H1 (cell line): Measurements from ENCODE around the gene DENND6B. TPM values are rescaled to one million over a fixed set of nuclear protein-coding genes. Genes with fewer than 3 reads are reported as not detected.

Experiments
- CBX8 ChIP-seq: fragments of 300-800, 300-1000 bp; sonication (generic); IDR thresholded peaks from 2 replicates; pipeline ENCODE4 v1.7.1; 2016; ENCODE audit warnings: low read depth, low read length, borderline replicate concordance
- CHD2 ChIP-seq: IDR thresholded peaks from 2 replicates; pipeline ENCODE4 v1.6.1; 2012; ENCODE audit warnings: low read length, improper control_type of control experiment
- CREB1 ChIP-seq: IDR thresholded peaks from 2 replicates; pipeline ENCODE4 v1.6.1; 2012; ENCODE audit warnings: inconsistent platforms
- CTBP2 ChIP-seq: IDR thresholded peaks from 2 replicates; pipeline ENCODE4 v1.7.0; 2011; ENCODE audit warnings: borderline replicate concordance, mild to moderate bottlenecking, moderate library complexity, mixed read lengths, low read length; ENCODE audit not compliant: insufficient read depth, insufficient read length
- EGR1 ChIP-seq: IDR thresholded peaks from 2 replicates; pipeline ENCODE4 v1.6.1; 2011; ENCODE audit warnings: low read depth, low read length, borderline replicate concordance
- HDAC6 ChIP-seq: IDR thresholded peaks from one replicate; pipeline ENCODE4 v1.7.1; 2012; ENCODE audit warnings: low read depth, mild to moderate bottlenecking, inconsistent platforms, low read length, moderate library complexity
- JUND ChIP-seq: IDR thresholded peaks from 2 replicates; pipeline ENCODE4 v1.6.1; 2011; ENCODE audit warnings: mild to moderate bottlenecking, improper control_type of control experiment, low read length
- KDM4A ChIP-seq: IDR thresholded peaks from one replicate; pipeline ENCODE4 v1.7.1; 2012; ENCODE audit warnings: low read depth, mild to moderate bottlenecking, moderate library complexity, low read length, inconsistent platforms; ENCODE audit not compliant: severe bottlenecking
- MAX ChIP-seq: IDR thresholded peaks from 2 replicates; pipeline ENCODE4 v1.6.1; 2012; ENCODE audit warnings: inconsistent platforms
- POLR2AphosphoS5 ChIP-seq: IDR thresholded peaks from 2 replicates; pipeline ENCODE4 v1.6.1; 2011; ENCODE audit warnings: low read depth, low read length
- RAD21 ChIP-seq, 2 experiments: IDR thresholded peaks in 1 of 2; conservative IDR thresholded peaks in 1 of 2; 2 replicates each; pipeline ENCODE4 v1.6.1; 2011; ENCODE audit warnings: low read depth in 2 of 2, low read length in 2 of 2, improper control_type of control experiment in 1 of 2, inconsistent platforms in 1 of 2, mild to moderate bottlenecking in 1 of 2, moderate library complexity in 1 of 2
- RFX5 ChIP-seq: IDR thresholded peaks from 2 replicates; pipeline ENCODE4 v1.6.1; 2011; ENCODE audit warnings: low read depth, low read length, improper control_type of control experiment, borderline replicate concordance
- RNF2 ChIP-seq: fragments of 200-900, 300-1000 bp; sonication (generic); IDR thresholded peaks from 2 replicates; pipeline ENCODE4 v1.7.1; 2016; ENCODE audit warnings: borderline replicate concordance, low read depth, mild to moderate bottlenecking, antibody characterized with exemption, low read length; ENCODE audit not compliant: poor library complexity, severe bottlenecking; ENCODE audit errors: missing control alignments
- SIN3A ChIP-seq, 2 experiments: IDR thresholded peaks in 1 of 2; conservative IDR thresholded peaks in 1 of 2; 2 replicates each; pipeline ENCODE4 v1.6.1; 2011 to 2012; ENCODE audit warnings: low read length in 2 of 2, improper control_type of control experiment in 1 of 2, low read depth in 1 of 2, mild to moderate bottlenecking in 1 of 2
- SIRT6 ChIP-seq: IDR thresholded peaks from one replicate; pipeline ENCODE4 v1.7.1; 2012; ENCODE audit warnings: low read length, inconsistent platforms
- TAF1 ChIP-seq: IDR thresholded peaks from 2 replicates; pipeline ENCODE4 v1.6.1; 2011; ENCODE audit warnings: mild to moderate bottlenecking, low read depth, low read length
- TAF7 ChIP-seq: optimal IDR thresholded peaks from 2 replicates; pipeline ENCODE3; 2011; ENCODE audit warnings: low read depth, mild to moderate bottlenecking, inconsistent platforms, low read length, moderate library complexity, borderline replicate concordance
- TCF12 ChIP-seq: IDR thresholded peaks from 2 replicates; pipeline ENCODE4 v1.6.1; 2011; ENCODE audit warnings: low read depth, mild to moderate bottlenecking, low read length
- USF2 ChIP-seq: IDR thresholded peaks from 2 replicates; pipeline ENCODE4 v1.6.1; 2011; ENCODE audit warnings: low read length, improper control_type of control experiment
- YY1 ChIP-seq: IDR thresholded peaks from 2 replicates; pipeline ENCODE4 v1.6.1; 2011; ENCODE audit warnings: low read depth, mild to moderate bottlenecking, low read length
- ZNF274 ChIP-seq: IDR thresholded peaks from 2 replicates; pipeline ENCODE4 v1.7.0; 2012; ENCODE audit warnings: low read length, borderline replicate concordance; ENCODE audit errors: extremely low read depth
- polyA plus RNA-seq, 7 experiments: library from polyadenylated mRNA; depleted of rRNA in 3 of 7; stranded (reverse) in 5 of 7; unstranded in 2 of 7; fragments of >200 nt in 5 of 7; fragments of 200-250 nt in 2 of 7; gene quantifications; 1 replicate in 5 of 7; 2 replicates in 1 of 7; 4 replicates in 1 of 7; pipeline versions ENCODE4 v1.2.1 to v1.2.3, GENCODE V29; 2011 to 2013; ENCODE audit warnings: missing spikeins in 2 of 7, mixed read lengths in 2 of 7
- total RNA-seq: library from RNA; stranded (reverse); fragmentation: NEBNext Ultra II Directional; extraction: Animal tissue kit (Norgen Biotek cat#: 25700); gene quantifications from 2 replicates; pipeline ENCODE4 v1.2.1, GENCODE V29; 2021

The DENND6B gene
- total and polyA plus RNA-seq, 2 of the 8 experiments (the other 6 are each of a cell fraction or from before 2014, with no cell fraction given), result 1.1 to 1.9 TPM

DNA sequence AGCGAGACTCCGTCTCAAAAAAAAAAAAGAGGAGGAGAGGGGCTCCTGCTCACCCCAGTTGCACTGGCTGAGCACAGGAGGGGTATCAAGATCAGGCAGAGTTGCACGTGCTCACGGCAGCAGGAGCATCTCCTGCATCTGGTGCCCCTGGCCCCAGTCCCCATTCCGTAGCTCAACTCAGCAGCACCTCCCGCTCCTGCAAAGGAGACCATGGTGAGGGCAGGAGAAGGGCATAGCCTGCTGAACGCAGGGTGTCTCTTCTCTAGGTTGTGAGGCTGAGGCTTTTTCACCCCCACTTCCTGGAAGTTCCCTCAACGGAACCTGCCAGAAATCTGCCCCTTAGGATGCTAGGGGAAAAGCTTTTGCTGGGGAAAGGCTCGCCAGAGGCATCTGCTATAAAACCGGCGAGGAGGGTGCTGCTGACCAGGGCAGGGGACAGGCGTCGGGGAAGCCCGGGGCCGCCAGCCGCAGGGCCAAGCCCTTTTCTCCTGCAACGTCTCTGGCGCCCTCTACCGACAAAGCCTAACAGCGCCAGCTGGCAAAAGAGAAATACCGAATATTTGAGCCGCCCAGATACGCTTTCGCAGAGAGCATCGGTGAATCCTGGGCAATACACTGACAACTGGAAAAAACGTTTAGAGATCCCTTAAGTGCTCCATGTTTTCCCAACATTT lies 15.3 kb upstream of the DENND6B start (continued):
- TF ChIP-seq CHD2 (no peak; the same call in 1 of the 2 replicates), POLR2AphosphoS5 (no peak), TCF12 (0 out of 2 replicates have a peak, but pooled peaks have one; percentile 55), SIRT6 (no peak), HDAC6 (no peak), CBX8 (no peak), CTBP2 (no peak), TAF7 (peak; percentile 87), YY1 (peak; percentile 61), TAF1 (no peak), KDM4A (peak; percentile 4), RNF2 (no peak), SIN3A (conservative IDR thresholded peaks at IDR 0.05 in 1 of 2, IDR thresholded peaks at IDR 0.05 in 1 of 2; ENCODE audit: low read depth in 1 of 2, low read length in 2 of 2) (0 out of 4 replicates have a peak, but pooled peaks of 1 of the 2 experiments have one; percentile 60), EGR1 (0 out of 2 replicates have a peak, but pooled peaks have one; percentile 1), RAD21 (IDR thresholded peaks at IDR 0.05 in 1 of 2, conservative IDR thresholded peaks at IDR 0.05 in 1 of 2; ENCODE audit: low read depth in 2 of 2, low read length in 2 of 2) (peak; percentile 83 to 93), ZNF274 (no peak), MAX (peak; percentile 11; the same call in 1 of the 2 replicates), RFX5 (no peak), JUND (no peak), CREB1 (peak; percentile 17; the same call in 1 of the 2 replicates), USF2 (no peak)
